Fibroblast of peridontal ligament (primary cell): ENCODE measurements around the gene ITGB2.

Experiments
- DNase-seq: peaks from one replicate; pipeline ENCODE4 v3.0.0-alpha.2; 2010; ENCODE audit errors: extremely low read depth

The ITGB2 gene

GRCh38 chr21:44867999-44868700 lies 52.5 kb downstream of the ITGB2 start:
- no peak for DNase-seq

DNA sequence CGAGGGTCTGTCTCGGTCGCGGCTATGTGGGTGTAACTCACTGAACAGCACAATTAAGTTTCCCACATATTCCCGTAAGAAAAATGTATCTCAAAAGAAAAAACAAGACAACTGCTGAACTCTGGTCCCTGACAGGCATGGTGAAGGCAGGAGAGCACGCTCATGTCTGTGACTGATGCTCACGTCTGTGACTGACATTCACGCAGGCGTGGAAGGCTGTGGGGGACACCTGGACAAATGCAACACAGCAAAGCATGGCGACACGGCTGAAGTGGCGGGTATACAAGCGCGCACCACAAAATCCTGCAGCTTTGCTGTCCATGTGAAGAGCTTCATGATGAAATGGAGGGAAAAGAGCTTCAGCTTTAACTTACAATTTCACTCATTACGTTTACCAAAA lies 53.2 kb downstream of the ITGB2 start:
- DNase-seq, result no peak

GRCh38 chr21:44866780-44867179 lies 53.9 kb downstream of the ITGB2 start:
- no peak for DNase-seq

- no peak for DNase-seq
These were observed 55.0 kb downstream of the ITGB2 start for GRCh38 chr21:44865561-44866280.

DNA sequence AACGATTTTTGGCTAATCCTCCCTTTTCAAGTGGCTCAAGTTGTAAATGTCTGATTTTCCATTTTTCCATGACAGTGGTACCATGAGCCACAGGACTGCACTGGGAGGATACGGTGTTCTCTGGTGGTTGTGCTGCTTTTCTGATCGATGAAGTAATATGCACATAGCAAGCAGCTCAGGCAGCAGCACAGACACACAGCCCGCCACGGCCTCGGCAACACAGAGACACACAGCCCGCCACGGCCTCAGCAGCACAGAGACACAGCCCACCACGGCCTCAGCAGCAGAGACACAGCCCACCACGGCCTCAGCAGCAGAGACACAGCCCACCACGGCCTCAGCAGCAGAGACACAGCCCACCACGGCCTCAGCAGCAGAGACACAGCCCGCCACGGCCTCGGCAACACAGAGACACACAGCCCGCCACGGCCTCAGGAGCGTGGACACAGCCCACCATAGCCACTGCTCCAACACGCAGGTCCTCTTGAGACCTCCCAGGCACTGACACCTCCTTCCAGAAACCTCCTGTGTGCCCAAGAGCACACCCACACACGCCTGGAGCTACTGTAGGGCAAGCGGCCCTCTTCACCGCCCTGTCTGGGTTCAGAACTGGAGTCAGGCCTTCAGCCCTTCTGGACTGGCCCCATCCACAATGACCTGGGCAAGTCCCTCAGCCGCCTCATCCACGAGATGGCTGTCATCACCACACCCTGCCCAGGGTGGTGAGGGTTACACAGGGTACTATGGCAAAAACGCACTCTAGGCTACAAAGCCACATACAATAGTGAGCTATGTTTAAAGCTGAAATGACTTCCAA lies 57.6 kb downstream of the ITGB2 start:
- no peak for DNase-seq

GRCh38 chr21:44858791-44859190 lies 61.9 kb downstream of the ITGB2 start:
- DNase-seq, result no peak

DNA sequence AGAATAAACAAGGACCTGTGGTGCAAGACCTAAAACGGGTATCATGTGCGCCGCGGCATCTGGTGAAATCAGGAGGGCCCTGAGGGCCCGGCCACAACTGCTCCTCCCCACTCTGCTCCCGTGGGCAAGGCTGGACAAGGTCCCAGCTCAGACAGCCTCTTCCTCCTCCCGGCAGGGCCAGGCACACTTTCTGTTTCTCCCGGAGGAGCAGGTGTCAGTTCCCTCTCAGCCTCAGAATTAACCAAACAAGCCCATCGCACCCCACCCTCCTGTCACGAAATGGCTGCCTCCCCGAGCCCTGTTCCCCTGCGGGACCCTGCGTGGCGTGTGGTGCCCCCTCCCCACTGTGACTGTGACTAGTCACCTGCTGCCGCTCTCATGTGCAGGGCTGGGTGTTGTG lies 62.4 kb downstream of the ITGB2 start:
- DNase-seq, result no peak

DNA sequence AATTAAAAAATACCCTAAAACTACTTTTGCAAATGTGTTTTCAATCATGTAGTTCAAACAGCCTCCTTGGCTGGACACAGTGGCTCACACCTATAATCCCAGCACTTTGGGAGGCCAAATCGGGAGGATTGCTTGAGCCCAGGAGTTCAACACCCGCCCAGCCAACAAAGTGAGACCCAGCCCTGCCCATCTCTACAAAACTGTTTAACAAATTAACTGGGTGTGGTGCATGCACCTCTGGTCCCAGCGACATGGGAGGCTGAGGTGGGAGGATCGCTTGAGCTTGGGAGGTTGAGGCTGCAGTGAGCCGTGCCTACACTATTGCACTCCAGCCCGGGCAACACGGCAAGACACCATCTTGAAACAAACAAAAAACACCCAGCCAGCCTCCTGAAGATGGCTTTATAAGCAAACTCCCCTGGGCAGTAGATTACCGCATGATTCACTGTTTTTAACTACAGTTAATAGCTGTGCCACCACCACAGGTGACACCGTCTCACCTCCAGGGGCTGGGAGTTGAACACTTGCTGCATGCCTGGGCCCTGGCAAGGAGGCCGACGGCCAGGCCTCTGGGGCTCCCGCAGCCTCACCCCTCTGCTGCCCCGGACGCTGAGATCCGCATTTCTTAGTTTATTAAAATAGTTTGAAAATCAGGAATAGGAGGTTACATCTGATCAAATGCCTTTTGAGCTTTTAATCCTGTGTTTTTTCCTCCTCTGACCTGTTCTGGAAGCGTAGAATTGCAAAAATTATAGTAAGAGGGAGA lies 63.4 kb downstream of the ITGB2 start:
- DNase-seq, result no peak

DNA sequence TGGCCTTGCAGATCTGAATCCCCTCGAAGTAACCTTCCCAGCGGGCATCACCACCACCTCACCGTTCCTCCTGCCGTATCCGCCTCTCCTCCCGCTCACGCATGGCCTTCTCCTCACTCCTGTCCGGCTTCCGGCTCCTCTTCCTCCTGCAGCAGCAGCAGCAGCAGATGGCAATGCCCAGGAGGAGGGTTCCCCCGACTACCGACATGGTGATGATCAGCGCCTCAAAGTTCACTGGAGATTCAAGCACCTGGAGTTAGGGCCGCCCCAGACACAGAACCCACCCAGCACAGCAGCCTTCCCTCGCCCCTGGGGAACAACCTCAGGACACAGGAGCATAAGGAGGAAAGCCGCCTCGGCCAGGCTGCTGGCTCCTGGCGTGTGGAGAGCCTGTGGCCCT lies 64.6 kb downstream of the ITGB2 start:
- DNase-seq, result no peak

- DNase-seq, result no peak
These were observed 65.1 kb downstream of the ITGB2 start for GRCh38 chr21:44855572-44855971.

DNA sequence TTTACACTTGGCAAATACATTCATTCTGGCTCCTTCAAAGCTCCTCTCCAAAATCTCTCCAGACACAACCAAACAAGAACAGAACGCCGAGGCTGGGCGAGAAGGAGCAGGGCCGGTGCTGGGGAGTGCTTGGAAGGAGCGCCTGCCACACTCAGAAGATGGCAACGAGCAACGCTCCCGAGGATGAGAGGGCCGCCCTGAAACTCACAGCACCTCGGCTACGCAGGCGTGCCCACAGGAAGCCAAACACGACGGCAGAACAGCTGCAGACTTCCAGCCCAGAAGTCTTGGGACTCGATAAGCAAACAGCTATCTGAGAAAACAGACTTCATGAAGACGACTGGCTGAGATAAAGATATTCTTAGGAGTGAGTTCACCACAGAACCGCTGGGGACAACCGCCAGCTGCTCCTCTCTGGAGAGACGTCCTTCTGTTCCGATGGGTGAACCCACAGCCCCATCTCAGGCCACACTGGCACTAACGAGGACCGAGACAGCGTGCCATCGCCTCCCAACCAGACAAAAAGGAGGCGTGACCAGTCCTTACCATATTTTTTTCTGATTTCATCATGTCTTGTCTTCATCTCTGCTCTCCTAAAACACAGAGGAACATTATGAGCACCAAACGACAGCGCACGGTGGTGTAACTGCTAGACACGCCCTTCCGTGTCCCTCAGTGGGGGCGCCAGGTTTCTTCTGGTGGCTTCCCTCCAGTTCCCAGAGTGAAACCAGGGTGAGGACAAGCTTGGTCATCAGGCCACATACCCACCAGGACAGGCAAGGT lies 65.8 kb downstream of the ITGB2 start:
- no peak for DNase-seq

DNA sequence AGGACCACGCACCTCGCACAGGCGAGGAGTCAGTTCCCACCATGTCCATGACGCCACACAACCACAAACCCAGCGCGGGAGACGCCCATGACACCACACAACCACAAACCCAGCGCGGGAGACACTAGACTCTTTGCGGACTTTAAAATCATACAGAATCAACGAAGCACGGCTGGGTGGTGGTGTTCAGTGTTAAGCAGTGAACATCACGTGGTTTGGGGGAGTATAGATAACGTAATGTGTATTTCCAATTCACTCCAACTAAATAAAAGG lies 66.4 kb downstream of the ITGB2 start:
- no peak for DNase-seq

DNA sequence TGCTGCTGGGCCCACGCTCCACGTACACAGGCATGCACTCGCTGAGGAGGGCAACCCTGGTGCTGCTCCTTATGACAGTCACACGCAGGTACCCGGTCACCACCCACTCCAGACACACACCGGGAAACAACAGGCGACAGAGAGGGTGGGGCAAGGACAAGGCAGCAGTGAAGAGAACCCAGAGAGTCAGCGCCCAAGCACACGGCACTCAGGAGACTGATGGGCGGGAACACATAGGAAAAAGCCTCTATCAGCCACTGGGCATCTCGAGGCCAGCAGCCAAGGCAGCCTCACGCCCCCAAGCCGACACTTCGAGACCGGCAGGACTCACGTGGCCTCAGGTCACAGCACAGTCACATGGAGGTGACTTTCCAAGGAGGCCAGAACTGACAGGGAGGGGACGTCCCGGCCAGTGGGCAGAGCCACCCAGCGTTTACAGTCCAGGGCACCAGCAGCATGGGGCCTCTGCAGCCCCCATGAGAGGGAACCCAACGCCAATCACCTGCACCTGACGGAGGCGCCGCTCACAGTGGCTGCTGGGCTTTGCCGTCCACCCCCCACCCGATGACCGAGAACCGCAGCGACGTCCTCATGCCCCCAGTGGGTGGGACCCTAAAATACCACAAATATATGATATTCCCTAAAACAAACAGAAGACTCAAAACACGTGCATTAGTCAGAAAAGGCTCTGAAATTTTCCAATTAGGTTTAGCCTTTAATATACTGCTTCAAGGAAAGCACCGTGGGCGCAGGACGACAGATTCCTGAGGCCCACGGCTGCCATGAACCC lies 66.9 kb downstream of the ITGB2 start:
- DNase-seq, result no peak

DNA sequence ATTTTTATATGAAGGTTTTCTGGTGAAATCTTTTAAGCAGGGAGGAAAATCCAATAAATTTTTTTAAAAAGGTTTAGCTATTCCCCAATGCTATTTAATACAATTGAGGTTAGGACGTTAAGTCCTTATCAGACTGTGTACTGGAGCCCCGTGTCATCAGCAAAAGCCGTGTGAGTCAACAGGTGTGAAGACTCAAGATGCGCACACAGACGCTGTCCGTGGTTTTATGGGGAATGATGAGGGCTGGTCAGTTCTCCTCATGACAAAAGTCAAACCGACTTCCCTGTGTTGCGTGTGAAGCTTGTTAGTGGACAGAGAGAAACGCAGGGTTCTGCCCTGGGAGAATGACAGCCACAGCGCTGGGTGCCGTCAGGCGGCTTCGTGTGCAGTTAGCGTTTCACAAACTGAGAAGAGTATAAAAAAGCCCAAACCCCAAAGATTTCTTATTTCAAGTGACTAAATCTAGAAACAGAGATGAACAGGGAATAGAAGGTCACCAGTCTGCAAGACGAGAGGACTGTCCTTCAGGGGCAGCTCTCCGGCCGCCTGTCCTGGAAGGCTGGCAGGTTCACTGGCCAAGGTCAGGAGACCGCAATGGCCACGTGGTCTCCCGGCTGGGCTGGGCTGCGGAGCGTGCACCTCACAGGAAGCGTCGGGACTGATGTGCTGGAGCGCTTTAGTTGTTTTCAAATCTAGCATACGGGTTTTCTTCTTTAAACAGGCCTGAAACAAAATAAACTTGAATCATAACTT lies 69.6 kb downstream of the ITGB2 start:
- DNase-seq, result no peak

DNA sequence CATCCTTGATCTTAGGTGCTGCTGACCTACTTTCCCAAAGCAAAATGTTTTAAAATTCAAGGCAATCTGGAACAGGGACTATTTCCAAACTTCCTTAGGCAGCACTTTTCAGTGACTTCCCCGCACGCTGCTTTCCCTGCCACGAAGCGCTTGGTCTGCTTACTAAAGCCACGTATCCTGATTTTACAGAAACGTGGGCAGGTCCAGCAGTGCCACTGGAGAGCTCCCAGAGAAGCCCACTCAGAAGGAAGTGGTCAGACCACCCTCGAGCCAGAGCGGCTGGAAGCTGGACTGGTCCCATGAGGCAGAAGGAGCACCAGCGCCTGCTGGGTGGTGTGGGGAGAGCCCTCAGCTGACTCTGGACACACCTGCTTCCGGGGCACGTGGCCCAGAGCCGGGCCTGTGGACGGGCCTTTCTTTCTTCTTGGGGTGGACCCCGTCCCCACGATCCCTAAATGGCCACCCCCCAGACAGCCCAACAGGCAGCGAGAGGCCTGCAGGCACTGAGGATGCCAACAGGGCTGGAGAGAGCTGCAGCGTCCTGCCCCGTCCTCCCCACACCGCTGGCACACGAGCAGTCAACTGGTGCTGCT lies 70.4 kb downstream of the ITGB2 start:
- no peak for DNase-seq

- DNase-seq, result no peak
These were observed 71.0 kb downstream of the ITGB2 start for GRCh38 chr21:44849616-44850130.

- DNase-seq, result no peak
These were observed 71.7 kb downstream of the ITGB2 start for GRCh38 chr21:44848821-44849521.

GRCh38 chr21:44847261-44848056 lies 73.2 kb downstream of the ITGB2 start:
- DNase-seq, result no peak
